NB4 (cell line): ENCODE data around the gene KCTD17.

Experiments used
- DNase-seq: peaks from one replicate; pipeline ENCODE4 v3.0.0; 2010; ENCODE audit warnings: low read depth
- H3K4me3 ChIP-seq: one replicate; pipeline ENCODE4 v1.5.1; 2011; ENCODE audit warnings: mild to moderate bottlenecking, low read depth, low read length, moderate library complexity
- CTCF ChIP-seq: IDR thresholded peaks from one replicate; pipeline ENCODE4 v1.5.1; 2012; ENCODE audit warnings: low read depth, low read length
- MAX ChIP-seq: IDR thresholded peaks from 2 replicates; pipeline ENCODE4 v1.6.1; 2011; ENCODE audit warnings: low read depth, low read length
- MYC ChIP-seq: IDR thresholded peaks from 2 replicates; pipeline ENCODE4 v1.6.1; 2011; ENCODE audit warnings: low read depth, low read length
- POLR2A ChIP-seq: IDR thresholded peaks from 2 replicates; pipeline ENCODE4 v1.6.1; 2011; ENCODE audit warnings: mild to moderate bottlenecking; ENCODE audit not compliant: insufficient read length; ENCODE audit errors: extremely low read depth

KCTD17 gene

GRCh38 chr22:37012956-37013355 is 38.6 kb upstream of the KCTD17 start:
- TF ChIP-seq MYC (no peak), CTCF (no peak), MAX (no peak), POLR2A (no peak)
- H3K4me3 ChIP-seq: no peak overlapping the region
- DNase-seq: no peak

GRCh38 chr22:37014415-37014806 is 37.1 kb upstream of the KCTD17 start:
- no peak for DNase-seq
- H3K4me3 ChIP-seq: no peak overlapping the region
- TF ChIP-seq POLR2A: no peak
- no peak for TF ChIP-seq MYC
- TF ChIP-seq CTCF: no peak
- TF ChIP-seq MAX: no peak

- TF ChIP-seq CTCF: no peak
- no peak for TF ChIP-seq MAX
- TF ChIP-seq MYC: no peak
- no peak for TF ChIP-seq POLR2A
- H3K4me3 ChIP-seq: no peak overlapping the region
- no peak for DNase-seq
These were observed 36.5 kb upstream of the KCTD17 start for GRCh38 chr22:37014835-37015586.

GRCh38 chr22:37015587-37015878 is 36.0 kb upstream of the KCTD17 start:
- TF ChIP-seq MYC: no peak
- TF ChIP-seq MAX: no peak
- no peak for TF ChIP-seq POLR2A
- TF ChIP-seq CTCF: no peak
- no peak overlapping the region for H3K4me3 ChIP-seq

GRCh38 chr22:37016134-37016910 is 35.2 kb upstream of the KCTD17 start:
- DNase-seq: no peak
- TF ChIP-seq MAX (no peak), CTCF (no peak), MYC (no peak), POLR2A (no peak)

More at GRCh38 chr22:37015587-37015878, 36.0 kb upstream of the KCTD17 start:
- DNase-seq: no peak

More at GRCh38 chr22:37016134-37016910, 35.2 kb upstream of the KCTD17 start:
- no peak overlapping the region for H3K4me3 ChIP-seq
